Smooth muscle cell (in vitro differentiated cells): Measurements from ENCODE around the gene RPL39L. TPM values are rescaled to one million over a fixed set of nuclear protein-coding genes. Genes with fewer than 3 reads are reported as not detected.

Experiments used
- DNase-seq: peaks from one replicate; lab custom pipeline; 2025; ENCODE audit not compliant: unreplicated experiment; lab: John Stamatoyannopoulos, UW
- H2AFZ ChIP-seq: fragments of 200-600 bp; sonication (generic); 2 replicates; pipeline ENCODE4 v1.6.0; 2016; ENCODE audit warnings: antibody characterized with exemption, low read depth, mild to moderate bottlenecking
- H3F3A ChIP-seq: fragments of 200-600 bp; sonication (generic); 2 replicates; pipeline ENCODE4 v1.6.0; 2017; ENCODE audit warnings: antibody characterized with exemption, low read depth
- H3K27ac ChIP-seq: fragments of 200-600 bp; sonication (generic); 2 replicates; pipeline ENCODE4 v1.5.1; 2016; ENCODE audit warnings: low read depth, mild to moderate bottlenecking
- H3K27me3 ChIP-seq: fragments of 200-600 bp; sonication (generic); 2 replicates; pipeline ENCODE4 v1.6.1; 2016; ENCODE audit warnings: low read depth, mild to moderate bottlenecking
- H3K36me3 ChIP-seq: fragments of 200-600 bp; sonication (generic); 2 replicates; pipeline ENCODE4 v1.5.1; 2016; ENCODE audit warnings: low read depth
- H3K4me1 ChIP-seq: fragments of 200-600 bp; sonication (generic); 2 replicates; pipeline ENCODE4 v1.5.1; 2016; ENCODE audit warnings: low read depth
- H3K4me2 ChIP-seq: fragments of 200-600 bp; sonication (generic); 2 replicates; pipeline ENCODE4 v1.6.0; 2016; ENCODE audit warnings: mild to moderate bottlenecking
- H3K4me3 ChIP-seq: fragments of 200-600 bp; sonication (generic); 2 replicates; pipeline ENCODE4 v1.5.1; 2016; ENCODE audit warnings: mild to moderate bottlenecking
- H3K79me2 ChIP-seq: fragments of 200-600 bp; sonication (generic); 2 replicates; pipeline ENCODE4 v1.6.0; 2016; ENCODE audit warnings: low read depth, mild to moderate bottlenecking
- H3K9ac ChIP-seq: fragments of 200-600 bp; sonication (generic); 2 replicates; pipeline ENCODE4 v1.6.0; 2016; ENCODE audit warnings: low read depth
- H3K9me3 ChIP-seq: fragments of 200-600 bp; sonication (generic); replicated peaks from 2 replicates; pipeline ENCODE4 v1.5.1; 2016; ENCODE audit warnings: low read depth
- H4K20me1 ChIP-seq: fragments of 200-600 bp; sonication (generic); 2 replicates; pipeline ENCODE4 v1.6.0; 2016; ENCODE audit warnings: low read depth
- WGBS: methylation state at CpG from one replicate; pipeline ENCODE4 v1.1.7; 2016; ENCODE audit warnings: low lambda C conversion rate; 5-methylcytosine and 5-hydroxymethylcytosine counted together
- polyA plus RNA-seq: library from polyadenylated mRNA; unstranded; fragments of >200 nt; fragmentation: Nextera tagmentation; extraction: Ambion mirVana; gene quantifications from 2 replicates; pipeline ENCODE4 v1.2.1, GENCODE V29; 2016
- total RNA-seq: library from RNA; depleted of rRNA; stranded (reverse); fragments of >200 nt; gene quantifications from 2 replicates; pipeline ENCODE4 v1.2.3, GENCODE V29; 2014
- TF ChIP-seq, protein P1 (sequence below): fragments of 200-600 bp; sonication (generic); IDR thresholded peaks from 2 replicates; pipeline ENCODE4 v1.5.1; 2017; ENCODE audit warnings: borderline replicate concordance, mild to moderate bottlenecking, antibody characterized with exemption; ENCODE audit not compliant: insufficient read depth, poor library complexity, severe bottlenecking

RPL39L gene
- total and polyA plus RNA-seq, 2 experiments from 2014 or later: 40.3 to 44.2 TPM

DNA sequence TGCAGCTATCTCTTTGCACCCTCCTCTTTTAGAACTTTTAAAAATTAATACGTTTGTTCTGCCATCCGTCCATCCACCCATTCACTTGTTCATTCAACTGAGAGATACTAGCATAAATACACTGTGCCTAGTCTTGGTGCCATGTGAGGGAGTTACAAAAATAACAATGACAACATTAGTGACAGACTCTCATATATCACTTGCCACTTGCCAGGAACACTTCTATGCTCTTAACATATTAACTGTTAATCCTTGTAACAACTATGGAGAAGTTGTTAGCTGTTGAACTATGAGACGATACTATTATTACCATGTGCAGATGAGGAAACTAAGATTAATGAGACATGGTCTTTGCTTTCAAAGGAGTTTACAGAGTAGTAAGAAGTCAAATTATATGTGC, 33.6 kb downstream of the RPL39L start:
- Histone ChIP-seq H3K4me1 (no peaks in the 10 kb centered on the region), H3F3A (no peaks in the 10 kb centered on the region), H3K9ac (no peak overlapping the region), H3K4me3 (no peak overlapping the region), H3K27me3 (no peaks in the 10 kb centered on the region), H3K4me2 (no peak overlapping the region), H3K27ac (no peak overlapping the region), H3K9me3 (no peaks in the 10 kb centered on the region), H2AFZ (no peak overlapping the region), H3K79me2 (no peaks in the 10 kb centered on the region), H4K20me1 (no peaks in the 10 kb centered on the region), H3K36me3 (no peaks in the 10 kb centered on the region)
- TF ChIP-seq, protein P1, sequence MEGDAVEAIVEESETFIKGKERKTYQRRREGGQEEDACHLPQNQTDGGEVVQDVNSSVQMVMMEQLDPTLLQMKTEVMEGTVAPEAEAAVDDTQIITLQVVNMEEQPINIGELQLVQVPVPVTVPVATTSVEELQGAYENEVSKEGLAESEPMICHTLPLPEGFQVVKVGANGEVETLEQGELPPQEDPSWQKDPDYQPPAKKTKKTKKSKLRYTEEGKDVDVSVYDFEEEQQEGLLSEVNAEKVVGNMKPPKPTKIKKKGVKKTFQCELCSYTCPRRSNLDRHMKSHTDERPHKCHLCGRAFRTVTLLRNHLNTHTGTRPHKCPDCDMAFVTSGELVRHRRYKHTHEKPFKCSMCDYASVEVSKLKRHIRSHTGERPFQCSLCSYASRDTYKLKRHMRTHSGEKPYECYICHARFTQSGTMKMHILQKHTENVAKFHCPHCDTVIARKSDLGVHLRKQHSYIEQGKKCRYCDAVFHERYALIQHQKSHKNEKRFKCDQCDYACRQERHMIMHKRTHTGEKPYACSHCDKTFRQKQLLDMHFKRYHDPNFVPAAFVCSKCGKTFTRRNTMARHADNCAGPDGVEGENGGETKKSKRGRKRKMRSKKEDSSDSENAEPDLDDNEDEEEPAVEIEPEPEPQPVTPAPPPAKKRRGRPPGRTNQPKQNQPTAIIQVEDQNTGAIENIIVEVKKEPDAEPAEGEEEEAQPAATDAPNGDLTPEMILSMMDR: no peak
- DNase-seq: no peak
- 95% methylated on average over 3 of the region's 3 CpGs for WGBS

DNA sequence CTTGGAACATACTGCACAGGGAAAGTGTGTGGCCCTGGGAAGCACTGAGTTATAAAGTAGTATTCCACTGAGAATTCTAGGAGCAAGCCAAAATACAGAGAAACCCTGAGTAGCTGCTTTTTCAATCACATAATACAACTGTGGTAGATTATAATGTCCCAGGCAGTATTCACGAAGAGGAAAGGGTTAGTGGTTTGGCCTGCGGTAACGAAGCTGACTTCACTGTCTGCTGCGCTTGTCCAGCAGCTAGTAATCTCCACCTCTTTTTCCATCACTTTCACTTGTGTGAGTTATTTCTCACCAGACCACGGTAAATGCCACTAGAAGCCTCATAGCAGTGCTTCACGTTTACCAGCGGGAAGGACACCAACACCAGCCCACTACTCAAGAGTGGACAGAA, 34.4 kb downstream of the RPL39L start:
- Histone ChIP-seq H3K9ac (no peak overlapping the region), H4K20me1 (no peaks in the 10 kb centered on the region), H3F3A (no peaks in the 10 kb centered on the region), H3K9me3 (no peaks in the 10 kb centered on the region), H3K4me3 (no peak overlapping the region), H3K4me1 (no peaks in the 10 kb centered on the region), H3K36me3 (no peaks in the 10 kb centered on the region), H3K79me2 (no peaks in the 10 kb centered on the region), H3K27me3 (no peaks in the 10 kb centered on the region), H3K4me2 (no peak overlapping the region), H2AFZ (no peak overlapping the region), H3K27ac (no peak overlapping the region)
- TF ChIP-seq, protein P1: no peak
- WGBS: 69% methylated on average over 7 of the region's 7 CpGs
- DNase-seq: no peak

DNA sequence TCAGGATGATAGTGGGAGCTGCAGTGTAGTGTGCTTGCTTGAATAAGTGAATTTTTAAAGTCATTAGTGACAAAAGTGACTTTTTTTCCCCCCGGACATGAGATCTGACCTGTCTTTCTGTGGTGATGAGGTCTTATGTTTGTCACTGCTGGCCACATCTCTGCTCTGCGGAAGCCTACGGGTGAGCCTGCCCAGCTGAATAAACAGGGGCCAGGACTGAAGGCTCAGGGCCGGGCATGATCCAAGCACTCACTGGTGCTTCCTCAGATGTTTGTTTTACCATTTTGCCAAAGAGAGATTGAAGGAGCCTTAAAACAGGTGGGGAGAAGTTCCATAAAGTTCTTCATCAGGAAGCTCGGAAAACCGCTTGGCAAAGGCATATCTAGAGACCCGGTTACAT, 35.0 kb downstream of the RPL39L start:
- Histone ChIP-seq H3K27me3 (no peaks in the 10 kb centered on the region), H3K27ac (no peak overlapping the region), H3K79me2 (no peaks in the 10 kb centered on the region), H2AFZ (no peak overlapping the region), H3K4me1 (no peaks in the 10 kb centered on the region), H3K9ac (no peak overlapping the region), H4K20me1 (no peaks in the 10 kb centered on the region), H3K9me3 (no peaks in the 10 kb centered on the region), H3K4me2 (no peak overlapping the region), H3F3A (no peaks in the 10 kb centered on the region), H3K4me3 (no peak overlapping the region), H3K36me3 (no peaks in the 10 kb centered on the region)
- no peak for DNase-seq
- 94% methylated on average over 7 of the region's 7 CpGs for WGBS
- TF ChIP-seq, protein P1: no peak

DNA sequence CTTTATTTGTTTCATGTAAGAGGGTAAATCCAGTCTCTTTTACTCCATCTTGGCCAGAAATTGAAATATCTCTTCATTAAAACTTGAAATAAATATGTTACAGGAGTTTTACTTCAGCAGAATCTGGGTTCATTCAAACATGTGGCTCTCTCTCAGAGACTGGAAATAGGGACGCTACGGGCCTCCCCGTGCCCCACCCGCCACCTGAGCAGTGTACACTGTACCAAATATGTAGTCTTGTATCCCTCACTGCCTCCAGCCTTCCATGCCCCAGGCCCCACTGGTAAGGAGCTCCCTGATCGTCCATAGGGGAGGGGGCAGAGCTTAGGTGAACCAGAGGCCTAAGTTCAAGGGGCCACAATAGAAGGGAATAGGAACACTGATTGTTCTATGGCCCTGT, 36.0 kb downstream of the RPL39L start:
- H3K27me3 ChIP-seq: no peaks in the 10 kb centered on the region
- no peaks in the 10 kb centered on the region for H3K79me2 ChIP-seq
- TF ChIP-seq, protein P1: no peak
- H3F3A ChIP-seq: no peaks in the 10 kb centered on the region
- 98% methylated on average over 5 of the region's 5 CpGs for WGBS
- no peak for DNase-seq
- no peak overlapping the region for H2AFZ ChIP-seq
- no peak overlapping the region for H3K4me2 ChIP-seq
- H3K4me3 ChIP-seq: no peak overlapping the region
- H4K20me1 ChIP-seq: no peaks in the 10 kb centered on the region
- H3K4me1 ChIP-seq: no peaks in the 10 kb centered on the region
- H3K27ac ChIP-seq: no peak overlapping the region
- no peaks in the 10 kb centered on the region for H3K9me3 ChIP-seq
- H3K36me3 ChIP-seq: no peaks in the 10 kb centered on the region
- no peak overlapping the region for H3K9ac ChIP-seq
